K562 (cell line): Measurements from ENCODE around the gene ERCC6. TPM values are rescaled to one million over a fixed set of nuclear protein-coding genes. Genes with fewer than 3 reads are reported as not detected.

Source experiments
- ARID2 ChIP-seq: fragments of 450-650 bp; IDR thresholded peaks from 2 replicates; pipeline ENCODE4 v1.6.1; 2017; ENCODE audit warnings: antibody characterized with exemption, mild to moderate bottlenecking
- BRD4 ChIP-seq: fragments of 200-600 bp; sonication (generic); IDR thresholded peaks from 2 replicates; pipeline ENCODE4 v1.6.1; 2017; ENCODE audit warnings: inconsistent platforms
- BRD9 ChIP-seq: fragments of 450-650 bp; IDR thresholded peaks from 2 replicates; pipeline ENCODE4 v1.6.1; 2018; ENCODE audit warnings: low read depth; ENCODE audit not compliant: partially characterized antibody
- CEBPG ChIP-seq, 3 experiments: fragments of 200-800 bp in 1 of 3; sonication (Bioruptor generic) in 1 of 3; sonication (generic) in 1 of 3; formaldehyde crosslinking in 1 of 3; IDR thresholded peaks in 2 of 3; conservative IDR thresholded peaks in 1 of 3; 2 replicates each; pipeline versions ENCODE4 v1.6.1 to v1.8.0; 2016 to 2022; ENCODE audit warnings: missing compliant biosample characterization in 2 of 3, missing genetic modification characterization in 2 of 3, mild to moderate bottlenecking in 1 of 3, missing genetic modification reagents in 1 of 3
- COPS2 ChIP-seq: fragments of 450-650 bp; conservative IDR thresholded peaks from 2 replicates; pipeline ENCODE4 v1.6.1; 2016; ENCODE audit warnings: mild to moderate bottlenecking, moderate library complexity
- CREBBP ChIP-seq: IDR thresholded peaks from one replicate; pipeline ENCODE4 v1.6.1; 2012; ENCODE audit warnings: low read depth, mild to moderate bottlenecking, control low read depth, inconsistent platforms, low read length
- FOXK1 ChIP-seq: sonication (generic); formaldehyde crosslinking; IDR thresholded peaks from 2 replicates; pipeline ENCODE4 v1.8.0; 2022; ENCODE audit warnings: missing genetic modification reagents, mild to moderate bottlenecking, borderline replicate concordance
- FOXK2 ChIP-seq, 2 experiments: fragments of 450-650 bp; IDR thresholded peaks in 1 of 2; conservative IDR thresholded peaks in 1 of 2; 2 replicates each; pipeline ENCODE4 v1.6.1; 2016; ENCODE audit warnings: low read depth in 2 of 2, mild to moderate bottlenecking in 1 of 2
- FUS ChIP-seq: fragments of 200-400 bp; formaldehyde crosslinking; optimal IDR thresholded peaks from 2 replicates; pipeline ENCODE3; 2017; ENCODE audit warnings: low read depth, low read length
- HDAC1 ChIP-seq, 2 experiments: fragments of 450-650 bp; IDR thresholded peaks; 2 replicates each; pipeline ENCODE4 v1.6.1; 2016 to 2017; ENCODE audit warnings: inconsistent platforms in 1 of 2, mild to moderate bottlenecking in 1 of 2, moderate library complexity in 1 of 2
- HMGN3 ChIP-seq: IDR thresholded peaks from 2 replicates; pipeline ENCODE4 v1.6.1; 2011; ENCODE audit warnings: borderline replicate concordance, low read depth, mild to moderate bottlenecking, mixed read lengths, low read length; ENCODE audit not compliant: insufficient read length; ENCODE audit errors: extremely low read depth
- SMAD4 ChIP-seq: fragments of 250-450 bp; sonication (Bioruptor Pico); conservative IDR thresholded peaks from 2 replicates; pipeline ENCODE4 v1.8.0; 2021; ENCODE audit warnings: inconsistent platforms, mild to moderate bottlenecking, moderate library complexity
- SPI1 ChIP-seq: IDR thresholded peaks from 2 replicates; pipeline ENCODE4 v1.6.1; 2011; ENCODE audit warnings: low read depth, low read length, control low read depth, borderline replicate concordance
- STAG1 ChIP-seq: sonication (generic); formaldehyde crosslinking; IDR thresholded peaks from 2 replicates; pipeline ENCODE4 v1.5.0; 2020; ENCODE audit warnings: missing genetic modification reagents, borderline replicate concordance
- ZNF316 ChIP-seq: fragments of 450-650 bp; IDR thresholded peaks from 2 replicates; pipeline ENCODE4 v1.6.1; 2016
- polyA plus RNA-seq, 8 experiments: library from polyadenylated mRNA; depleted of rRNA in 4 of 8; stranded (reverse) in 5 of 8; unstranded in 3 of 8; fragments of >200 nt; fragmentation: Nextera tagmentation in 2 of 8; fragmentation: Illumina TruSeq in 1 of 8; extraction: Ambion mirVana in 2 of 8; extraction: Trizol in 1 of 8; gene quantifications; 2 replicates each; pipeline versions ENCODE4 v1.2.1 to v1.2.3, GENCODE V29; 2011 to 2014; ENCODE audit warnings: inconsistent platforms in 1 of 8, missing spikeins in 1 of 8
- total RNA-seq, 7 experiments: library from RNA; depleted of rRNA in 6 of 7; stranded (reverse); fragments of >200 nt in 6 of 7; fragmentation: Illumina TruSeq in 2 of 7; extraction: Trizol in 2 of 7; gene quantifications; 2 replicates each; pipeline versions ENCODE4 v1.2.1 to v1.2.3, GENCODE V29; 2011 to 2021; ENCODE audit warnings: low replicate concordance in 1 of 7
- TF ChIP-seq, protein P1 (sequence below), 3 experiments: IDR thresholded peaks in 2 of 3; conservative IDR thresholded peaks in 1 of 3; 2 replicates each; pipeline ENCODE4 v1.5.1; 2011 to 2012; ENCODE audit warnings: low read length in 3 of 3, mild to moderate bottlenecking in 3 of 3, control low read depth in 2 of 3, improper control_type of control experiment in 1 of 3, inconsistent platforms in 1 of 3, low read depth in 1 of 3, mixed read lengths in 1 of 3, moderate library complexity in 1 of 3; ENCODE audit not compliant: insufficient read depth in 2 of 3
- TF ChIP-seq, protein P2 (sequence below): fragments of 450-650 bp; formaldehyde crosslinking; IDR thresholded peaks from 2 replicates; pipeline ENCODE4 v1.4.0; 2020; ENCODE audit warnings: mild to moderate bottlenecking, moderate library complexity

Gene ERCC6
- total and polyA plus RNA-seq, 9 of the 15 experiments (the other 6 are each of a cell fraction or from before 2014, with no cell fraction given), result 7.8 to 17.7 (median 11.8) TPM

DNA sequence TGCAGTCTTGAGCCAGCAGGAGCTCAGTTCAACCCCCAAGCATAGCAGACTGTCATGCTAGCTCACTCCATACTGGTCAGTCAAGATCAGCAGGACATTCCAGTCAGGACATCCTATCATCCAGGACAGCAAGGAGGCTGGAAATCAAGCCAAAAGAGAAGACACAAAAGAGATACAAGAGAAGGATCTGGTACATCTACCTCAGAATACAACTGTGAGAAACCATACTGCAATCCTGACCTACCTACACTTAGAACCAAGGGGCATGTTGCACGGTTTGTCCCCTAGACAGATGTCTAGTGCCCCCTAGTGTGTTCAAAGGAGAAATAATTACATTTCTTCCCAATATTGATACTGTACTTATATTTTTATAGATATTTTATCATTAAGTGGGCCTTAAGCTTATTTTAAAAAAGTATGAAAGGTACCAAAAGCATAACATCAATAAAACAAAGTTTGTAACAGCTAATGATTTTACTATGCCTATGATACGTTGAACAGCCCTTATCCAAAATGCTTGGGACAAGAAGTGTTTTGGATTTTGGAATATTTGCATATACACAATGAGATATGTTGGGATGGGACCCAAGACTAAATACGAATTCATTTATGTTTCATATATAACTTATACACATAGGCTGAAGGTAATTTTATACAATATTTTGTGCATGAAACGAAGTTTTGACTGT, 26.7 kb downstream of the ERCC6 start (continued):
- TF ChIP-seq, protein P1, sequence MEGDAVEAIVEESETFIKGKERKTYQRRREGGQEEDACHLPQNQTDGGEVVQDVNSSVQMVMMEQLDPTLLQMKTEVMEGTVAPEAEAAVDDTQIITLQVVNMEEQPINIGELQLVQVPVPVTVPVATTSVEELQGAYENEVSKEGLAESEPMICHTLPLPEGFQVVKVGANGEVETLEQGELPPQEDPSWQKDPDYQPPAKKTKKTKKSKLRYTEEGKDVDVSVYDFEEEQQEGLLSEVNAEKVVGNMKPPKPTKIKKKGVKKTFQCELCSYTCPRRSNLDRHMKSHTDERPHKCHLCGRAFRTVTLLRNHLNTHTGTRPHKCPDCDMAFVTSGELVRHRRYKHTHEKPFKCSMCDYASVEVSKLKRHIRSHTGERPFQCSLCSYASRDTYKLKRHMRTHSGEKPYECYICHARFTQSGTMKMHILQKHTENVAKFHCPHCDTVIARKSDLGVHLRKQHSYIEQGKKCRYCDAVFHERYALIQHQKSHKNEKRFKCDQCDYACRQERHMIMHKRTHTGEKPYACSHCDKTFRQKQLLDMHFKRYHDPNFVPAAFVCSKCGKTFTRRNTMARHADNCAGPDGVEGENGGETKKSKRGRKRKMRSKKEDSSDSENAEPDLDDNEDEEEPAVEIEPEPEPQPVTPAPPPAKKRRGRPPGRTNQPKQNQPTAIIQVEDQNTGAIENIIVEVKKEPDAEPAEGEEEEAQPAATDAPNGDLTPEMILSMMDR (IDR thresholded peaks at IDR 0.05 in 2 of 3, conservative IDR thresholded peaks at IDR 0.05 in 1 of 3; ENCODE audit: insufficient read depth in 2 of 3, low read depth in 1 of 3, low read length in 3 of 3), result peak; percentile 73 to 92 (median 75)
- TF ChIP-seq BRD4, result no peak
- no peak for TF ChIP-seq FUS
- no peak for TF ChIP-seq SPI1
- TF ChIP-seq COPS2, result no peak
- TF ChIP-seq CEBPG (CRISPR knock-in tag; IDR thresholded peaks at IDR 0.05), result no peak
- 0 out of 4 replicates have a peak, but pooled peaks of 1 of the 2 experiments have one; percentile 12 for TF ChIP-seq CEBPG (tag; conservative IDR thresholded peaks at IDR 0.05 in 1 of 2, IDR thresholded peaks at IDR 0.05 in 1 of 2)
- TF ChIP-seq, protein P2, sequence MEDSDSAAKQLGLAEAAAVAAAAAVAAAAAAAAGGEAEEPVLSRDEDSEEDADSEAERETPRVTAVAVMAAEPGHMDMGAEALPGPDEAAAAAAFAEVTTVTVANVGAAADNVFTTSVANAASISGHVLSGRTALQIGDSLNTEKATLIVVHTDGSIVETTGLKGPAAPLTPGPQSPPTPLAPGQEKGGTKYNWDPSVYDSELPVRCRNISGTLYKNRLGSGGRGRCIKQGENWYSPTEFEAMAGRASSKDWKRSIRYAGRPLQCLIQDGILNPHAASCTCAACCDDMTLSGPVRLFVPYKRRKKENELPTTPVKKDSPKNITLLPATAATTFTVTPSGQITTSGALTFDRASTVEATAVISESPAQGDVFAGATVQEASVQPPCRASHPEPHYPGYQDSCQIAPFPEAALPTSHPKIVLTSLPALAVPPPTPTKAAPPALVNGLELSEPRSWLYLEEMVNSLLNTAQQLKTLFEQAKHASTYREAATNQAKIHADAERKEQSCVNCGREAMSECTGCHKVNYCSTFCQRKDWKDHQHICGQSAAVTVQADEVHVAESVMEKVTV, result peak; percentile 78
- no peak for TF ChIP-seq SMAD4 (CRISPR knock-in tag)
- peak; percentile 57 for TF ChIP-seq BRD9
- TF ChIP-seq HMGN3, result no peak
- no peak for TF ChIP-seq FOXK1 (CRISPR knock-in tag)
- no peak; a peak in 1 of 4 replicates for TF ChIP-seq FOXK2 (conservative IDR thresholded peaks at IDR 0.05 in 1 of 2, IDR thresholded peaks at IDR 0.05 in 1 of 2; ENCODE audit: low read depth in 2 of 2)
- 0 out of 4 replicates have a peak, but pooled peaks of 1 of the 2 experiments have one; percentile 15 for TF ChIP-seq HDAC1 (IDR thresholded peaks at IDR 0.05)
- 0 out of 2 replicates have a peak, but pooled peaks have one; percentile 31 for TF ChIP-seq ARID2
- peak; percentile 46; the same call in 1 of the 2 replicates for TF ChIP-seq STAG1 (CRISPR knock-in tag)
- no peak for TF ChIP-seq CREBBP
- TF ChIP-seq ZNF316, result no peak
